Spleen (tissue), 7 donors: ENCODE results near the gene ABLIM2.

Experiments
- POLR2A ChIP-seq, 3 donors: fragments of 450-650 bp; IDR thresholded peaks; one replicate each; pipeline ENCODE4 v1.5.1; 2017; ENCODE audit warnings: antibody characterized with exemption in 3 of 3, mild to moderate bottlenecking in 1 of 3
- TF ChIP-seq, protein P1 (sequence below), 11 experiments: fragments of 200-600 bp in 7 of 11; fragments of 450-650 bp in 4 of 11; sonication (generic) in 4 of 11; IDR thresholded peaks in 8 of 11; conservative IDR thresholded peaks in 3 of 11; 1 replicate in 7 of 11; 2 replicates in 4 of 11; pipeline versions ENCODE4 v1.4.0 to v1.8.0; 2016 to 2021; ENCODE audit warnings: antibody characterized with exemption in 11 of 11, inconsistent platforms in 4 of 11, mild to moderate bottlenecking in 1 of 11
- donor health status: DM: no; HTN: no; CAD: no; lungs with moderate emphysema.
- donor health status: DM: no; HTN: no; CAD: no.
- donor health status: DM: no; HTN: no; CAD: no.

DNA sequence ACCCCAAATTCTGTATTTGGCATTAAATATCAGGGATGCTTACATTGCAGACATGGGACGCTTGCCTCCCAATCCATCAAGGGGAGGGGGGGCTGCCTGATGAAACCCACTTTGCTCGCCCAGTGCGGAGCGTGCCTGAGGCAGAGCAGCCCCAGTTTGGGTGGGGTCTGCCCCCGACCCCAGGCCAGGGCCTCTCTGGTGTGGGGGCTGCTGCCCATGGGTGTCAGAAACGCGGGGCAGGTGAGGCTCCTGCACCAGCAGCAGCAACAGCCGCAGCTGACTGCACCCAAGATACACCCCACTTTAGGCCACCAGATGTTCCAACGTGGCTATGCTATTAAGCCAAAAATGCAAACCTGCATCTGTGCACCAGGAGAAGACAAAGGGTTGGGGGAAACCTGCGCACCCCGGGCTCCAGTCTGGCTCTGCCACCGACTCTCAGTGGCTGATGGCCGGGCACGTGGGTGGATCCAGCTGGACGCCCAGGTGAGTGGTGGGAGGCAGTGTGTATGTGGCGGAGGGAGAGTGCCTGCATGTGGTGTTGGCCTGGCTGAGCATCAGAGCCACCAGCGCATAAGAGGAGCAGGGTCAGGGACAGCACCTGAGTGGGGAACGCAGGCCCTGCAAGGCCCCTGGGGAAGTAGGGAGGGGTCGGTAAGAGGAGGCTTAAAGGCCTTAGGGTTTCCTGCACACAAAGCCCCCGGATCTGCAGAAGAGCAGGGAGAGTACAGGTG is 86.2 kb downstream of the ABLIM2 start:
- TF ChIP-seq, protein P1, sequence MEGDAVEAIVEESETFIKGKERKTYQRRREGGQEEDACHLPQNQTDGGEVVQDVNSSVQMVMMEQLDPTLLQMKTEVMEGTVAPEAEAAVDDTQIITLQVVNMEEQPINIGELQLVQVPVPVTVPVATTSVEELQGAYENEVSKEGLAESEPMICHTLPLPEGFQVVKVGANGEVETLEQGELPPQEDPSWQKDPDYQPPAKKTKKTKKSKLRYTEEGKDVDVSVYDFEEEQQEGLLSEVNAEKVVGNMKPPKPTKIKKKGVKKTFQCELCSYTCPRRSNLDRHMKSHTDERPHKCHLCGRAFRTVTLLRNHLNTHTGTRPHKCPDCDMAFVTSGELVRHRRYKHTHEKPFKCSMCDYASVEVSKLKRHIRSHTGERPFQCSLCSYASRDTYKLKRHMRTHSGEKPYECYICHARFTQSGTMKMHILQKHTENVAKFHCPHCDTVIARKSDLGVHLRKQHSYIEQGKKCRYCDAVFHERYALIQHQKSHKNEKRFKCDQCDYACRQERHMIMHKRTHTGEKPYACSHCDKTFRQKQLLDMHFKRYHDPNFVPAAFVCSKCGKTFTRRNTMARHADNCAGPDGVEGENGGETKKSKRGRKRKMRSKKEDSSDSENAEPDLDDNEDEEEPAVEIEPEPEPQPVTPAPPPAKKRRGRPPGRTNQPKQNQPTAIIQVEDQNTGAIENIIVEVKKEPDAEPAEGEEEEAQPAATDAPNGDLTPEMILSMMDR (IDR thresholded peaks at IDR 0.05 in 8 of 11, conservative IDR thresholded peaks at IDR 0.05 in 3 of 11): no peak
- no peak for TF ChIP-seq POLR2A (IDR thresholded peaks at IDR 0.05)
